HEK293 (cell line): ENCODE measurements around the gene MS4A12.

ENCODE experiments used
- CTCF ChIA-PET: fragments of 350-600 bp; formaldehyde crosslinking; extraction: SDS; loops from one replicate; lab custom pipeline; 2021; ENCODE audit warnings: antibody characterized with exemption; lab: Yijun Ruan, JAX
- POLR2A ChIA-PET: fragments of 300-600 bp; formaldehyde crosslinking; extraction: SDS; loops from one replicate; lab custom pipeline; 2020; ENCODE audit warnings: antibody characterized with exemption, inconsistent platforms; lab: Yijun Ruan, JAX
- H3K27ac ChIP-seq: fragments of 200-500 bp; sonication (Bioruptor generic); 2 replicates; pipeline ENCODE4 v1.5.1; 2014; ENCODE audit warnings: low read depth, low read length, control low read depth, inconsistent platforms; ENCODE audit errors: extremely low read depth
- H3K36me3 ChIP-seq, 2 experiments: fragments of 200-500 bp in 1 of 2; sonication (Bioruptor generic) in 1 of 2; 1 replicate in 1 of 2; 2 replicates in 1 of 2; pipeline ENCODE4 v1.5.1; 2014 to 2017; ENCODE audit warnings: inconsistent platforms in 2 of 2, low read length in 2 of 2; ENCODE audit not compliant: control insufficient read depth in 2 of 2, insufficient read depth in 1 of 2
- H3K4me1 ChIP-seq: fragments of 200-500 bp; sonication (Bioruptor generic); 2 replicates; pipeline ENCODE4 v1.5.1; 2014; ENCODE audit warnings: mild to moderate bottlenecking, low read length, inconsistent platforms; ENCODE audit not compliant: control insufficient read depth, insufficient read depth
- H3K4me3 ChIP-seq: 2 replicates; pipeline ENCODE4 v1.5.1; 2011; ENCODE audit warnings: low read depth, mild to moderate bottlenecking, control low read depth, low read length, moderate library complexity
- H3K9me3 ChIP-seq: fragments of 200-500 bp; sonication (Bioruptor generic); 2 replicates; pipeline ENCODE4 v1.5.1; 2014; ENCODE audit warnings: low read depth, low read length, inconsistent platforms; ENCODE audit not compliant: control insufficient read depth, insufficient read depth
- BCL11A ChIP-seq: fragments of 450-650 bp; formaldehyde crosslinking; IDR thresholded peaks from 2 replicates; pipeline ENCODE4 v1.5.1; 2016; ENCODE audit warnings: low read depth, missing biosample characterization, missing genetic modification characterization
- FEZF1 ChIP-seq: fragments of 450-650 bp; formaldehyde crosslinking; IDR thresholded peaks from 2 replicates; pipeline ENCODE4 v1.5.1; 2016; ENCODE audit warnings: missing biosample characterization, missing genetic modification characterization
- HOXA7 ChIP-seq: sonication (generic); formaldehyde crosslinking; IDR thresholded peaks from 2 replicates; pipeline ENCODE4 v1.8.1; 2022; ENCODE audit warnings: missing genetic modification reagents, borderline replicate concordance
- INSM2 ChIP-seq: fragments of 450-650 bp; formaldehyde crosslinking; IDR thresholded peaks from 2 replicates; pipeline ENCODE4 v1.5.1; 2016; ENCODE audit warnings: missing biosample characterization, missing genetic modification characterization
- KLF1 ChIP-seq: fragments of 450-650 bp; formaldehyde crosslinking; IDR thresholded peaks from 2 replicates; pipeline ENCODE4 v1.5.1; 2016; ENCODE audit warnings: missing biosample characterization, missing genetic modification characterization
- KLF10 ChIP-seq: fragments of 450-650 bp; IDR thresholded peaks from 2 replicates; pipeline ENCODE4 v1.5.1; 2018; ENCODE audit warnings: missing biosample characterization, mild to moderate bottlenecking, missing genetic modification characterization
- KLF16 ChIP-seq: fragments of 450-650 bp; formaldehyde crosslinking; IDR thresholded peaks from 2 replicates; pipeline ENCODE4 v1.5.1; 2017; ENCODE audit warnings: missing biosample characterization, missing genetic modification characterization
- KLF8 ChIP-seq: fragments of 450-650 bp; formaldehyde crosslinking; IDR thresholded peaks from 2 replicates; pipeline ENCODE4 v1.5.1; 2016; ENCODE audit warnings: missing biosample characterization, missing genetic modification characterization
- ZBTB17 ChIP-seq: fragments of 450-650 bp; formaldehyde crosslinking; IDR thresholded peaks from 2 replicates; pipeline ENCODE4 v1.5.1; 2016; ENCODE audit warnings: missing biosample characterization, missing genetic modification characterization
- ZBTB21 ChIP-seq: fragments of 450-650 bp; formaldehyde crosslinking; IDR thresholded peaks from 2 replicates; pipeline ENCODE4 v1.5.1; 2017; ENCODE audit warnings: missing biosample characterization, missing genetic modification characterization
- ZBTB26 ChIP-seq: fragments of 450-650 bp; formaldehyde crosslinking; optimal IDR thresholded peaks from 2 replicates; pipeline ENCODE3; 2016; ENCODE audit warnings: missing biosample characterization, mild to moderate bottlenecking, missing genetic modification characterization
- ZBTB8A ChIP-seq: fragments of 450-650 bp; formaldehyde crosslinking; IDR thresholded peaks from 2 replicates; pipeline ENCODE4 v1.5.1; 2016; ENCODE audit warnings: missing biosample characterization, missing genetic modification characterization
- ZFP37 ChIP-seq: fragments of 450-650 bp; formaldehyde crosslinking; IDR thresholded peaks from 2 replicates; pipeline ENCODE4 v1.5.1; 2016; ENCODE audit warnings: missing biosample characterization, missing genetic modification characterization
- ZNF121 ChIP-seq: fragments of 450-650 bp; formaldehyde crosslinking; IDR thresholded peaks from 2 replicates; pipeline ENCODE4 v1.5.1; 2016; ENCODE audit warnings: missing biosample characterization, missing genetic modification characterization
- ZNF133 ChIP-seq: fragments of 450-650 bp; formaldehyde crosslinking; IDR thresholded peaks from 2 replicates; pipeline ENCODE4 v1.5.1; 2016; ENCODE audit warnings: missing biosample characterization, missing genetic modification characterization
- ZNF138 ChIP-seq: fragments of 450-650 bp; formaldehyde crosslinking; IDR thresholded peaks from 2 replicates; pipeline ENCODE4 v1.5.1; 2016; ENCODE audit warnings: missing biosample characterization, missing genetic modification characterization, borderline replicate concordance
- ZNF140 ChIP-seq: fragments of 450-650 bp; formaldehyde crosslinking; IDR thresholded peaks from 2 replicates; pipeline ENCODE4 v1.5.1; 2016; ENCODE audit warnings: missing biosample characterization, missing genetic modification characterization
- ZNF148 ChIP-seq: fragments of 450-650 bp; formaldehyde crosslinking; IDR thresholded peaks from 2 replicates; pipeline ENCODE4 v1.5.0; 2017; ENCODE audit warnings: missing biosample characterization, missing genetic modification characterization, borderline replicate concordance
- ZNF19 ChIP-seq: fragments of 450-650 bp; formaldehyde crosslinking; IDR thresholded peaks from 2 replicates; pipeline ENCODE4; 2016; ENCODE audit warnings: missing biosample characterization, missing genetic modification characterization, low read depth
- ZNF211 ChIP-seq: fragments of 450-650 bp; formaldehyde crosslinking; IDR thresholded peaks from 2 replicates; pipeline ENCODE4 v1.5.1; 2016; ENCODE audit warnings: low read depth, missing biosample characterization, missing genetic modification characterization
- ZNF266 ChIP-seq: fragments of 450-650 bp; formaldehyde crosslinking; IDR thresholded peaks from 2 replicates; pipeline ENCODE4 v1.5.1; 2016; ENCODE audit warnings: missing biosample characterization, missing genetic modification characterization, low read depth
- ZNF274 ChIP-seq, 2 experiments: fragments of 200-500 bp in 1 of 2; fragments of 450-650 bp in 1 of 2; sonication (Bioruptor generic) in 1 of 2; formaldehyde crosslinking in 1 of 2; IDR thresholded peaks; 2 replicates each; pipeline versions ENCODE4 v1.5.1 to v1.6.1; 2014 to 2016; ENCODE audit warnings: borderline replicate concordance in 1 of 2, inconsistent platforms in 1 of 2, low read length in 1 of 2, missing biosample characterization in 1 of 2, missing genetic modification characterization in 1 of 2
- ZNF335 ChIP-seq: fragments of 450-650 bp; formaldehyde crosslinking; conservative IDR thresholded peaks from 2 replicates; pipeline ENCODE4 v1.5.1; 2016; ENCODE audit warnings: missing biosample characterization, missing genetic modification characterization
- ZNF354C ChIP-seq: fragments of 450-650 bp; formaldehyde crosslinking; IDR thresholded peaks from 2 replicates; pipeline ENCODE4 v1.5.1; 2016; ENCODE audit warnings: missing biosample characterization, missing genetic modification characterization, low read depth, borderline replicate concordance
- ZNF549 ChIP-seq: fragments of 450-650 bp; IDR thresholded peaks from 2 replicates; pipeline ENCODE4 v1.5.1; 2018; ENCODE audit warnings: missing biosample characterization, missing genetic modification characterization, mild to moderate bottlenecking, inconsistent platforms, moderate library complexity
- ZNF610 ChIP-seq: fragments of 450-650 bp; formaldehyde crosslinking; IDR thresholded peaks from 2 replicates; pipeline ENCODE4 v1.5.1; 2016; ENCODE audit warnings: missing biosample characterization, missing genetic modification characterization, borderline replicate concordance
- ZNF629 ChIP-seq: fragments of 450-650 bp; formaldehyde crosslinking; IDR thresholded peaks from 2 replicates; pipeline ENCODE4 v1.5.1; 2017; ENCODE audit warnings: missing biosample characterization, missing genetic modification characterization
- ZNF670 ChIP-seq: fragments of 450-650 bp; formaldehyde crosslinking; IDR thresholded peaks from 2 replicates; pipeline ENCODE4 v1.5.1; 2016; ENCODE audit warnings: missing biosample characterization, missing genetic modification characterization, low read depth
- ZNF76 ChIP-seq: fragments of 450-650 bp; formaldehyde crosslinking; IDR thresholded peaks from 2 replicates; pipeline ENCODE4; 2016; ENCODE audit warnings: low read depth, missing biosample characterization, missing genetic modification characterization, borderline replicate concordance
- ZXDB ChIP-seq: fragments of 450-650 bp; formaldehyde crosslinking; IDR thresholded peaks from 2 replicates; pipeline ENCODE4 v1.5.1; 2016; ENCODE audit warnings: missing biosample characterization, missing genetic modification characterization

MS4A12 gene

GRCh38 chr11:60492488-60493009 lies at the start of gene MS4A12:
Gene MS4A12, plus strand, starts transcription at chr11:60492778. Its CDS starts 4,541 bp downstream, at chr11:60497319.
- H3K36me3 ChIP-seq, result no peaks in the 10 kb centered on the region
- TF ChIP-seq ZNF335 (tag by site-specific recombination) (no peak), ZBTB17 (tag by site-specific recombination) (no peak), ZXDB (tag by site-specific recombination) (no peak), ZNF121 (tag by site-specific recombination) (no peak), ZNF670 (tag by site-specific recombination) (no peak), ZNF133 (tag by site-specific recombination) (no peak), HOXA7 (no peak)
- CTCF ChIA-PET, result no interaction called here

GRCh38 chr11:60447070-60447469 lies 45.5 kb upstream of the MS4A12 start:
- H3K27ac ChIP-seq, result no peak overlapping the region
- CTCF ChIA-PET, result interaction anchor here (0.7 kb wide), 1 partner anchor 53 kb away, joined by 3 read pairs; no protein-coding TSS in a partner anchor

More at GRCh38 chr11:60492488-60493009, at the start of gene MS4A12:
- Histone ChIP-seq H3K4me3 (no peak within 1 kb of the TSS), H3K9me3 (no peaks in the 10 kb centered on the region), H3K27ac (no peak within 1 kb of the TSS), H3K4me1 (no peaks in the 10 kb centered on the region)
- POLR2A ChIA-PET, result no interaction called here

GRCh38 chr11:60447846-60448245 lies 44.7 kb upstream of the MS4A12 start:
- H3K9me3 ChIP-seq, result no peaks in the 10 kb centered on the region
- ChIA-PET CTCF (no interaction called here), POLR2A (no interaction called here)
- H3K27ac ChIP-seq, result no peak overlapping the region
- no peaks in the 10 kb centered on the region for H3K36me3 ChIP-seq
- no peaks in the 10 kb centered on the region for H3K4me1 ChIP-seq
- H3K4me3 ChIP-seq, result no peak overlapping the region
- TF ChIP-seq ZNF549 (tag by site-specific recombination) (no peak), ZFP37 (tag by site-specific recombination) (no peak), ZNF266 (no peak), ZNF274 (IDR thresholded peaks at IDR 0.05; ENCODE audit: low read length) (no peak), ZNF274 (tag by site-specific recombination; IDR thresholded peaks at IDR 0.05; ENCODE audit: borderline replicate concordance) (no peak), BCL11A (no peak), ZNF354C (tag by site-specific recombination) (no peak), ZNF610 (tag by site-specific recombination) (no peak), ZNF211 (tag by site-specific recombination) (no peak), INSM2 (tag by site-specific recombination) (no peak), KLF1 (tag by site-specific recombination) (no peak), ZNF140 (no peak)

More at GRCh38 chr11:60447070-60447469, 45.5 kb upstream of the MS4A12 start:
- Histone ChIP-seq H3K36me3 (no peaks in the 10 kb centered on the region), H3K9me3 (no peaks in the 10 kb centered on the region), H3K4me3 (no peak overlapping the region), H3K4me1 (no peaks in the 10 kb centered on the region)
- TF ChIP-seq ZBTB26 (tag by site-specific recombination) (no peak), KLF10 (tag by site-specific recombination) (no peak), KLF16 (no peak), KLF8 (tag by site-specific recombination) (no peak), ZBTB8A (tag by site-specific recombination) (no peak), FEZF1 (no peak), ZNF76 (tag by site-specific recombination) (no peak), ZNF629 (tag by site-specific recombination) (no peak), ZNF148 (no peak), ZBTB21 (tag by site-specific recombination) (no peak), ZNF19 (tag by site-specific recombination) (no peak), ZNF138 (tag by site-specific recombination) (no peak)
- POLR2A ChIA-PET, result no interaction called here
